ENCODE results near the gene FARP2.

The FARP2 gene

DNA sequence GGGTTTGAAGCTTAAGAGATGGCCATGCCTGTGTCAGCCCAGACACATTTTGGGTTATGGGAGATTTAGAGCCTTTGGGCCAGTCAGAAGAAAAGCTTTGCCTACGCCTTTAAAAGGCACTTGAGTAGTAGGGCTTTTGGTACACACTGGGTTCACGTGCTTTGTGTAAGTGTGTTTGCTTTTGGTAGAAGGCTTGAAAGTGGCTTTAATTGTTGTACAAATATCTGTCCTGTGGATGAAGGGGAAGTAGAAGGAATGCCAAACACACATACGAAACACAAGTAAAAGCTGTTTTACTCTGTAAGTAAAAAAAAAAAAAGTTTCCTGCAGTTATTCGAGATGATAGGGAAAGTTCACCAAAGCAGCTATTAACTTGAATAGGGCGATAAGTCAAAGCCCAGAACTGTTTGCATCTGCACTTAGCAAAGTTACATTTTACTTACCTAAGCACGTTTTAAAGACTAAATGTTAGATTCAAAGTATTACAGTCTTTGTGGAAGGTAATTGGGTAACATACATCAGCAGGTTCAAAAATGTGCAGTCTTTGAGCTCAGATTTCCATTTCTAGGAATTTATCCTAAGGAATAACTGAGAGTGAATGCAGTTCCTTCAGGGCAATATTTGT, 76.9 kb downstream of the FARP2 start:
- no peak for ATAC-seq
- TF ChIP-seq CSDC2 (CRISPR knock-in tag; IDR thresholded peaks at IDR 0.05) = no peak
- TF ChIP-seq RARB (CRISPR knock-in tag; IDR thresholded peaks at IDR 0.05) = no peak

DNA sequence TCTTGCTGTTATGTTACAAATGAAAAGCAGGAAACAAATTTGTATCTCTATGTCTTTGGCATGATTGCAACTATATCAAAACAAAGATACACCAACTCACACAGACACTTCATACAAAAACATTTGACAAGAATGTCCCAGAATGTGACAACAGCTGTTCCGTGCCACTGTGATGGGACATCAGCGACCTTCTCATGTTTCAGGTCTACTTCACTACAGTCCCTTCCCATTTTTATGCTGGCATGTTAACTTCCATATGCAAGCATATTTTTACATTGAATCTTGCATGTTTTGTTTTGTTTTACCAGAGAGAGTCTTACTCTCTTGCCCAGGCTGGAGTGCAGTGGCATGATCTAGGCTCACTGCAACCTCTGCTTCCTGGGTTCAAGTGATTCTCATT, 81.1 kb downstream of the FARP2 start:
- TF ChIP-seq, protein P1, sequence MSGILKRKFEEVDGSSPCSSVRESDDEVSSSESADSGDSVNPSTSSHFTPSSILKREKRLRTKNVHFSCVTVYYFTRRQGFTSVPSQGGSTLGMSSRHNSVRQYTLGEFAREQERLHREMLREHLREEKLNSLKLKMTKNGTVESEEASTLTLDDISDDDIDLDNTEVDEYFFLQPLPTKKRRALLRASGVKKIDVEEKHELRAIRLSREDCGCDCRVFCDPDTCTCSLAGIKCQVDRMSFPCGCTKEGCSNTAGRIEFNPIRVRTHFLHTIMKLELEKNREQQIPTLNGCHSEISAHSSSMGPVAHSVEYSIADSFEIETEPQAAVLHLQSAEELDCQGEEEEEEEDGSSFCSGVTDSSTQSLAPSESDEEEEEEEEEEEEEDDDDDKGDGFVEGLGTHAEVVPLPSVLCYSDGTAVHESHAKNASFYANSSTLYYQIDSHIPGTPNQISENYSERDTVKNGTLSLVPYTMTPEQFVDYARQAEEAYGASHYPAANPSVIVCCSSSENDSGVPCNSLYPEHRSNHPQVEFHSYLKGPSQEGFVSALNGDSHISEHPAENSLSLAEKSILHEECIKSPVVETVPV (CRISPR knock-in tag; IDR thresholded peaks at IDR 0.05) = no peak
- TF ChIP-seq CSDC2 (CRISPR knock-in tag; IDR thresholded peaks at IDR 0.05) (no peak), OSR1 (CRISPR knock-in tag; IDR thresholded peaks at IDR 0.05) (no peak), ZNF70 (CRISPR knock-in tag; IDR thresholded peaks at IDR 0.05) (no peak), ZFP30 (CRISPR knock-in tag; IDR thresholded peaks at IDR 0.05) (no peak), GLIS3 (CRISPR knock-in tag; IDR thresholded peaks at IDR 0.05) (no peak), PPARA (CRISPR knock-in tag; IDR thresholded peaks at IDR 0.05; ENCODE audit: borderline replicate concordance) (no peak), ZNF565 (CRISPR knock-in tag; conservative IDR thresholded peaks at IDR 0.05; ENCODE audit: low read depth) (no peak), ZNF8 (CRISPR knock-in tag; IDR thresholded peaks at IDR 0.05) (no peak), ISL1 (CRISPR knock-in tag; IDR thresholded peaks at IDR 0.05) (no peak)
- TF ChIP-seq, protein P2, sequence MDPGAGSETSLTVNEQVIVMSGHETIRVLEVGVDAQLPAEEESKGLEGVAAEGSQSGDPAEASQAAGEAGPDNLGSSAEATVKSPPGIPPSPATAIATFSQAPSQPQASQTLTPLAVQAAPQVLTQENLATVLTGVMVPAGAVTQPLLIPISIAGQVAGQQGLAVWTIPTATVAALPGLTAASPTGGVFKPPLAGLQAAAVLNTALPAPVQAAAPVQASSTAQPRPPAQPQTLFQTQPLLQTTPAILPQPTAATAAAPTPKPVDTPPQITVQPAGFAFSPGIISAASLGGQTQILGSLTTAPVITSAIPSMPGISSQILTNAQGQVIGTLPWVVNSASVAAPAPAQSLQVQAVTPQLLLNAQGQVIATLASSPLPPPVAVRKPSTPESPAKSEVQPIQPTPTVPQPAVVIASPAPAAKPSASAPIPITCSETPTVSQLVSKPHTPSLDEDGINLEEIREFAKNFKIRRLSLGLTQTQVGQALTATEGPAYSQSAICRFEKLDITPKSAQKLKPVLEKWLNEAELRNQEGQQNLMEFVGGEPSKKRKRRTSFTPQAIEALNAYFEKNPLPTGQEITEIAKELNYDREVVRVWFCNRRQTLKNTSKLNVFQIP (CRISPR knock-in tag; IDR thresholded peaks at IDR 0.05; ENCODE audit: borderline replicate concordance, low read depth) = no peak
- ATAC-seq = no peak

DNA sequence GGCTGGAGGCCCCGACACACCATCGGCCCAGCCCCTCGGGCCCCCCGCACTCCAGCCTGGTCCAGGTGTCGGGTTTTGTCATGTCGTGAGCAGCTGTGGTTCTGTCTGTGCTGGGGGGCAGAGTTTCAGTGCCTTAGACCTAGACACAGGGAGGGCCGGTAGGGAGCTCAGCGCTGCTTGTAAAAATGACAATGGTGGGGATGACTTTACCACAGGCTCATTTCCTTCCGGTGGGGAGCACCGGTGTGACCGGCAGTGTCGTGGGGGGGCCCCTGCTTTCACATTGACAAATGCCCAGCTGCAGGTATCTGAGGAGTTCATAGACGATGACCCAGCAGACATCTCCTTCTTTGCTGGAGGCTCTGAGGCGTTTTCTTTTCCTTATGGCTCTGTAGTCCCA, 85.4 kb downstream of the FARP2 start:
- TF ChIP-seq ZNF70 (CRISPR knock-in tag; IDR thresholded peaks at IDR 0.05) = no peak
- no peak for TF ChIP-seq ARNTL (CRISPR knock-in tag; IDR thresholded peaks at IDR 0.05; ENCODE audit: borderline replicate concordance, low read depth)
- TF ChIP-seq, protein P1 (CRISPR knock-in tag; IDR thresholded peaks at IDR 0.05) = no peak
- no peak for TF ChIP-seq ESRRG (CRISPR knock-in tag; IDR thresholded peaks at IDR 0.05)
- no peak for TF ChIP-seq ZNF8 (CRISPR knock-in tag; IDR thresholded peaks at IDR 0.05)
- TF ChIP-seq, protein P3, sequence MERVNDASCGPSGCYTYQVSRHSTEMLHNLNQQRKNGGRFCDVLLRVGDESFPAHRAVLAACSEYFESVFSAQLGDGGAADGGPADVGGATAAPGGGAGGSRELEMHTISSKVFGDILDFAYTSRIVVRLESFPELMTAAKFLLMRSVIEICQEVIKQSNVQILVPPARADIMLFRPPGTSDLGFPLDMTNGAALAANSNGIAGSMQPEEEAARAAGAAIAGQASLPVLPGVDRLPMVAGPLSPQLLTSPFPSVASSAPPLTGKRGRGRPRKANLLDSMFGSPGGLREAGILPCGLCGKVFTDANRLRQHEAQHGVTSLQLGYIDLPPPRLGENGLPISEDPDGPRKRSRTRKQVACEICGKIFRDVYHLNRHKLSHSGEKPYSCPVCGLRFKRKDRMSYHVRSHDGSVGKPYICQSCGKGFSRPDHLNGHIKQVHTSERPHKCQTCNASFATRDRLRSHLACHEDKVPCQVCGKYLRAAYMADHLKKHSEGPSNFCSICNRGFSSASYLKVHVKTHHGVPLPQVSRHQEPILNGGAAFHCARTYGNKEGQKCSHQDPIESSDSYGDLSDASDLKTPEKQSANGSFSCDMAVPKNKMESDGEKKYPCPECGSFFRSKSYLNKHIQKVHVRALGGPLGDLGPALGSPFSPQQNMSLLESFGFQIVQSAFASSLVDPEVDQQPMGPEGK (CRISPR knock-in tag; IDR thresholded peaks at IDR 0.05; ENCODE audit: borderline replicate concordance) = no peak
- no peak for TF ChIP-seq PPARA (CRISPR knock-in tag; IDR thresholded peaks at IDR 0.05; ENCODE audit: borderline replicate concordance)
- no peak for TF ChIP-seq GLIS3 (CRISPR knock-in tag; IDR thresholded peaks at IDR 0.05)
- TF ChIP-seq TCF4 (CRISPR knock-in tag; IDR thresholded peaks at IDR 0.05; ENCODE audit: borderline replicate concordance) = no peak
- no peak for ATAC-seq

DNA sequence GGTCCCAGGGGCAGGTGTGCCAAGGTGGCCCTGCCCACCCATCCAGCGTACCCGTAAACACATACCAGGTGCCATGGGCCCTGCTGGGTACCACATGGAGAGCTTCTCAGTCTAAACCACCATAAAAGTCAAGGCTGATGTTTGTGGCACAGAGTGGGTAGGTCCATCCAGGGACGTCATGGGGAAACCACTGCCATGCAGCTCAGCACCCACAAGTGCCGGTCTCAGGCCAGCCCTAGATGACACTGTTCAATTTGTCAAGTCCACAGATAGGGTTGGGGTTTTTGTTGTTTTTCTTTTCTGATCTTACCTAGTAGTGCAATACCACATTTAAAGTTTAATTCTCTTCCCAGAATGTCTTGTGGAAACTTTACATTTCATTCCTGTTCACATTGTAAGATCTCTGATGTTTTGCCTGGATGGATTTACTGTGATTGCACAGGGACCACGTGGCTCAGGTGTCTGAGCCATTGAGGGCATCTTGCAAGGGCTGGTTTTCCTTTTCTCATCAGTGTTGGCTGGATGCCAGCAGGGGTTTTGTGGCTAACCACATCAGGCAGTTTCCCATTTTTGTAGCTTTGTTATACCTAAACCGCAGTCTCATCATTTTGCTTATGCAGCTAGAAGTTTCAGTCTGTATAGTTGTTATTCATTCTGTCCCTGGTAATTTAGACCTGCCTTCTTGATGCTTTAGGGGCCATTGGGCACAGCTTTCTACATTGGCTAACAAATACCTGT, 87.6 kb downstream of the FARP2 start:
- TF ChIP-seq, protein P2 (CRISPR knock-in tag; IDR thresholded peaks at IDR 0.05; ENCODE audit: borderline replicate concordance, low read depth) = no peak
- TF ChIP-seq, protein P3 (CRISPR knock-in tag; IDR thresholded peaks at IDR 0.05; ENCODE audit: borderline replicate concordance) = no peak
- no peak for ATAC-seq
